GM19328 (cell line): ENCODE results near the gene PCSK1.

ENCODE experiments used
- ATAC-seq: cut with Tn5 transposase; IDR thresholded peaks from one replicate; pipeline ENCODE4 v1.9.1; 2021; ENCODE audit warnings: mild to moderate bottlenecking, moderate library complexity; ENCODE audit not compliant: unreplicated experiment

Gene PCSK1

GRCh38 chr5:96433066-96433447 lies at the start of gene PCSK1:
Gene PCSK1 (minus strand): TSS chr5:96433248. CDS start chr5:96433042, 206 bp downstream.
- no peak for ATAC-seq

GRCh38 chr5:96481867-96482266 lies 48.8 kb upstream of the PCSK1 start:
- no peak for ATAC-seq

GRCh38 chr5:96481009-96481786 lies 48.1 kb upstream of the PCSK1 start:
- ATAC-seq: no peak

- ATAC-seq: no peak
Measured at GRCh38 chr5:96478983-96479382, 45.9 kb upstream of the PCSK1 start.

GRCh38 chr5:96476654-96477053 lies 43.6 kb upstream of the PCSK1 start:
- ATAC-seq: no peak

- no peak for ATAC-seq
Measured at GRCh38 chr5:96474073-96474472, 41.0 kb upstream of the PCSK1 start.

- ATAC-seq: no peak
Measured at GRCh38 chr5:96473155-96473554, 40.1 kb upstream of the PCSK1 start.

GRCh38 chr5:96470785-96471184 lies 37.7 kb upstream of the PCSK1 start:
- ATAC-seq: no peak

- ATAC-seq: no peak
Measured at GRCh38 chr5:96468956-96469355, 35.9 kb upstream of the PCSK1 start.

GRCh38 chr5:96463091-96463490 lies 30.0 kb upstream of the PCSK1 start:
- no peak for ATAC-seq

- ATAC-seq: no peak
Measured at GRCh38 chr5:96459313-96460121, 26.5 kb upstream of the PCSK1 start.

GRCh38 chr5:96458176-96458575 lies 25.1 kb upstream of the PCSK1 start:
- no peak for ATAC-seq

GRCh38 chr5:96455789-96456188 lies 22.7 kb upstream of the PCSK1 start:
- ATAC-seq: no peak

GRCh38 chr5:96453394-96453793 lies 20.3 kb upstream of the PCSK1 start:
- ATAC-seq: no peak

- ATAC-seq: no peak
Measured at GRCh38 chr5:96447949-96448348, 14.9 kb upstream of the PCSK1 start.

- peak; percentile 29 for ATAC-seq
Measured at GRCh38 chr5:96440185-96440538, 7.1 kb upstream of the PCSK1 start.

GRCh38 chr5:96439477-96440184 lies 6.6 kb upstream of the PCSK1 start:
- ATAC-seq: peak; percentile 90

- ATAC-seq: no peak
Measured at GRCh38 chr5:96434201-96434645, 1.2 kb upstream of the PCSK1 start.

- ATAC-seq: no peak
Measured at GRCh38 chr5:96432216-96433065, 607 bp downstream of the PCSK1 start.

- no peak for ATAC-seq
Measured at GRCh38 chr5:96431376-96432187, 1.5 kb downstream of the PCSK1 start.
